GM18907 (cell line): ENCODE measurements around the gene CBFB.

Experiments used
- ATAC-seq: cut with Tn5 transposase; IDR thresholded peaks from one replicate; pipeline ENCODE4 v1.9.1; 2021; ENCODE audit warnings: mild to moderate bottlenecking, moderate library complexity; ENCODE audit not compliant: unreplicated experiment

CBFB gene

GRCh38 chr16:67016681-67017420, 12.1 kb upstream of the CBFB start:
- ATAC-seq = no peak

GRCh38 chr16:67017421-67017750, 11.6 kb upstream of the CBFB start:
- no peak for ATAC-seq

GRCh38 chr16:67017810-67018488, 11.0 kb upstream of the CBFB start:
- peak; percentile 86 for ATAC-seq

DNA sequence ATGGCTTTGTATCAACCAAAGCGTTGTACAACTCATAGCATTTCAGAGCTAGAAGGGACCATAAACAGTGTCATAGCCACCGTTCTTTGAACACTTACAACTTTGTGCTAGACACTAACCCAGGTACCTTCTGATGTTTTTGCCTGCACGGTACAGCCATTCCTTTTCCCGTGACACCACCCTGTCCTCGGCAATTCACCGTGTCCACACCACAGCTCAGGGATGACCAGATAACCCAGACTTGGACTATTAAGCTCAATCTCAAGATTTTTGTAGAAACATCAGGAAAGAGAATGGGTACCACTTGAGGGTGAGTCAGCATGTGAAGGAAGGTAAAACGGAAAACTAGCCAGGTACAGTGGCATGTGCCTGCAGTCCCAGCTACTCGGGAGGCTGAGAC, 9.8 kb upstream of the CBFB start:
- no peak for ATAC-seq

- no peak for ATAC-seq
Measured at GRCh38 chr16:67021321-67021720, 7.6 kb upstream of the CBFB start.

- ATAC-seq = no peak
Measured at GRCh38 chr16:67022531-67023214, 6.3 kb upstream of the CBFB start.

DNA sequence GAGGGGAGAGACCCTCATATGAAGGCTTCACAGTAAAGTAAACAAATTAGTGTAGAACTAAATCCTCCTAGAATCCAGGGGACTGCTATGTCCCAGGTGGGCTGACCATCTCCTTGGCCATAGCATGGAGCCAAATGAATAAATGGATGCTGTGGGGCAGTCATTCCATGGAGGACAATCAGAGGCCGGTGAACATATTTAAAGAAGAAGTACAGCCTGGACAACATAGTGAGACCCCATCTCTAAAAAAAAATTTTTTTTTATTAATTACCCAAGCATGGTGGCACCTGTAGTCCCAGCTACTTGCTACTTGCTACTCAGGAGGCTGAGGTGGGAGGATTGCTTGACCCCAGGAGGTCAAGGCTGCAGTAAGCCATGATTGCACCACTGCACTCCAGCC, 5.3 kb upstream of the CBFB start:
- no peak for ATAC-seq

GRCh38 chr16:67024384-67025209, 4.4 kb upstream of the CBFB start:
- ATAC-seq = no peak

- no peak for ATAC-seq
Measured at GRCh38 chr16:67025210-67025550, 3.8 kb upstream of the CBFB start.

DNA sequence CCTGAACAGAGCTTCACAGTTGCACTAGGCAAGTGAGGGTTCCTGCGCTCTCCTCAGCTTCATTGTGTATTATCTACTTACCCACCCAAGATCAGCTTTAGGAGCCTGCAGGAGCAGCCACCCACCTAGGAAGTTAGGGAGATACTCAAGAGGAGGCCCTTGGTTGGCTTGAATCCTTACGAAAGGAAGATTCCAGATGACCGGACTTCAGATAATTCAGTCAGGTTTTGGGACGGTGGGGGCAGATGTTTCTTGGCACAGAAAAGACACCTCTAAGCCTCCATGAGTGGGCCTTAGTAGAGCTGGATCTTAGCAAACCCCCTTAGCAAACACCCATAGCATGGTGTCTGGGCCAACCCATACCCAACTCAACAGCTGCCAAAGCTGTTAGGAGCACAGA, 2.4 kb upstream of the CBFB start:
- ATAC-seq = no peak

DNA sequence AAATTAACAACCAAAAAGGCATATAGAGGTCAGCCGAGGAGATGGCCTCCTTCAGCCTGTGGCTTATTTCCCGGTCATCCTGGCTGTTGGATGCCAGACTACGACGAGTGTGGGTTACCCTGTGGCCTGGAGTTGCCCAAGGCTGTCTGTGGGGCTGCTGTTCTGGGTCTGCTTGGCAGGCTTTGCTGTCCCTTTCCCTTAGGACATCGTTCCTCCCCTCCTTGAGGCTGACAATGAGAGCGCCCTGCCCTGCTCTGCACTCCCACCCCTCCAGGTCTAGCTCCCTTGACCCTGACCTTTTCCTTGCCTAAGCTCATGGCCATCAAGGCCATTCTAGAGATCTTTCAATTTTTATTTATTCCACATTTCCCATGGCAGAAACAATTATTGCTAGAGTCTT, 1.9 kb upstream of the CBFB start:
- no peak for ATAC-seq

DNA sequence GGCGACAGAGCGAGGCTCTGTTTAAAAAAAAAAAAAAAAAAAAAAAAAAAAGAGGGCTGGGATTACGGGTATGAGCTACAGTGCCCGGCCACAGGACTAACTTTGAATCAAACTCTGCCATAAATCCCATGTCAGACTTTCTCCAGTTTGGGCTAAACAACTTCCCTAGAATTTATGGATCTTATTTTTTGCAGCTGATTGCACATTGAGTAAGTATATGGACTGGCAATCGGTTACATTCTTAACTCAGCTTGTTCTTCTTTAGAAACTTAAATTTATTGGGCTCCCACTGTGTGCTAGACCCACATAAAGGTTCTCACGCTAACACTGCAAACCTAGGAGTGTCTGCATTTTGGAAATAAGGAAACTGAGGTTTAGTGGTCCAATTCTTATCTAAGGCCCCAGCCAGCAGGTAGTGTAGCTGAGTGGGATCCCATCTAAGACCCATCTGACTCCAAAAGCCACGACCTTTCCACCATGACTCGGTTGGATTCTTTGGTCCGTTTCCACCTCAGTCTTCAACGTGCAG, 718 bp upstream of the CBFB start:
- ATAC-seq = no peak

- ATAC-seq = peak; percentile 40
Measured at GRCh38 chr16:67029254-67030096, 526 bp downstream of the CBFB start.

DNA sequence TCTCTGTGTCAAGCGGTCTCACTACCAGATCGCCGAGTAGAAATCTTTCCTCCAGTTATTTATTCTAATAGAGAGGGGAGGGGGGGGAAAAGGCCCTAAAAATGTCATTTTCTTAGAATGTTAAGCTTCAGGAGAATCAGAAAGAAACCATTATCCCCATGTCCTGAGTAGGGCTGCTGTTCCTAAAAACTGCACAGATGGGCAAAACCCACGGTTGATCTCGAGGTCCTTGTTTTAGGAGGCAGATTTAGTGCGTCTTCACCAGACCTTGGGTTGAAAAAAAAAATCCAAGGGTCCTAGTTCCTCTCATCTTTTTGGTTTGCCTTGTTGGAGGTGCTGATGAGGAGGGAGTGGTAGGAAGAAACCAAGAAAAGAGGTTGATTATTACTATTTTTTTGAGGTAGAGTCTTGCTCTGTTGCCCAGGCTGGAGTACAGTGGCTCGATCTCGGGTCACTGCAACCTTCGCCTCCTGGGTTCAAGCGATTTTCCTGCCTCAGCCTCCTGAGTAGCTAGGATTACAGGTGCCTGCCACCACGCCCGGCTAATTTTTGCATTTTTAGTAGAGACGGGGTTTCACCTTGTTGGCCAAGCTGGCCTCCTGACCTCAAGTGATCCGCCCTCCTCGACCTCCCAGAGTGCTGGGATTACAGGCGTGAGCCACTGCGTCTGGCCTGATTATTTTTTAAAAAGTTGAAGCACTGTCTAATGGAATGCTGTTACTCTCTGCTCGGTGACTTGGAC, 1.4 kb downstream of the CBFB start:
- ATAC-seq = no peak

GRCh38 chr16:67034487-67034886, 5.5 kb downstream of the CBFB start:
- no peak for ATAC-seq

DNA sequence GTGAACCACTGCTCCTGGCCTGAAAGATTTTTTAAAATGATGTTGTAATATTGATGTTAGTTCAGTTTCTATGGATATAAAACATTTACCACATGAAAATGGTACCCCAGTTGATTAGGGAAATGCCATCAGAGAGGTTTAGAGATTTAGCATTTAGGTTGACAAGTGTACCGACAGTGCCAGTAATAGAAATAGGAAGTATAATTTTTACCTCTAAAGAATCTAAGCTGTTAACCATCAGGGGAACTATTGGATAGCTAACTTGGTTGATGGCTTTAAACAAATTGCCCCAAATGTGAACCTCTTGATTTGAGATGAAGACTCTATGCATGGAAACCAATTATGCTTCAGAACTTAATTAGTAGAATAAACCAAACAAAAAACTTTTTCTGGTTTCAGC, 6.4 kb downstream of the CBFB start:
- no peak for ATAC-seq

DNA sequence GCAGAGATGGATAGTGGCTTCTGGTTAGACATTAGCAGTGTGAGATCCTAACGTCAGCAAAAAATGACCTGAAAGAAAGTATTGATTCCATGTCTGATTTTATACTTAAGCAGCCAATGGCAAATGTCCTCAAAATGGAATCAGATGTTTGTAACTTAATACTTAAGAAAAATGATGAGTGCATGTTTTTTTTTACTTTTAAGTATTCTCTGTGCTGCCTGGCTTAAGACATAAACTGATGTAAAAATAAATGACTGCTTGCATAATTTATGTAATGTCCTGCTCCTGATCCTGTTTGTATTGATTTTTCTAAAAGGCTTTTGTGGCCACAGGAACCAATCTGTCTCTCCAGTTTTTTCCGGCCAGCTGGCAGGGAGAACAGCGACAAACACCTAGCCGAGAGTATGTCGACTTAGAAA, 7.4 kb downstream of the CBFB start:
- ATAC-seq = no peak

- no peak for ATAC-seq
Measured at GRCh38 chr16:67039260-67040020, 10.5 kb downstream of the CBFB start.

DNA sequence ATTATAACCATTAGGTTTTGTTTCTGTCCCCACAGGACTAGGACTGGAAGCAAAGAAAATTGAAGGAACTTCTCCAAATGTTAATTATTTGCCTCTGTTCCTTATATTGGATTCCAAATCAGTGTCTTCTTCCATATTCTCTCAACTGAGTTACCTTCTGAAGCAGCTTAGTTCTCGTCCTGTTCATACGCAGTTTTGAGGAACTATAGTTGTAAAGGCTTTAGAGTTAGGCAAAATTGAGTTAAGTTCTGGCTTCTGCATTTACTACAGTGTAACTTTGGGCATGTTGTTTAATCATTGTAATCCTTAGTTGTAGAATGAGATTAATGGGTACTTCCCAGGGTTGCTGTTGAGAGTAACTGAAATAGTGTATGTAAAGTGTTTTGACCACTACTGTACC, 11.2 kb downstream of the CBFB start:
- ATAC-seq = no peak
